Stimulated activated CD4-positive, alpha-beta T cell treated with anti-CD3 and anti-CD28 coated beads, Interleukin-1b, Interleukin-23, amount 100 ng/mL, for 24 hours (primary cell): Measurements from ENCODE around the gene PTPRG.

Experiments
- DNase-seq, 4 experiments: peaks; one replicate each; pipeline ENCODE4 v3.0.0-alpha.2; 2020; ENCODE audit warnings: low read depth in 4 of 4, low spot score in 1 of 4

The PTPRG gene

DNA sequence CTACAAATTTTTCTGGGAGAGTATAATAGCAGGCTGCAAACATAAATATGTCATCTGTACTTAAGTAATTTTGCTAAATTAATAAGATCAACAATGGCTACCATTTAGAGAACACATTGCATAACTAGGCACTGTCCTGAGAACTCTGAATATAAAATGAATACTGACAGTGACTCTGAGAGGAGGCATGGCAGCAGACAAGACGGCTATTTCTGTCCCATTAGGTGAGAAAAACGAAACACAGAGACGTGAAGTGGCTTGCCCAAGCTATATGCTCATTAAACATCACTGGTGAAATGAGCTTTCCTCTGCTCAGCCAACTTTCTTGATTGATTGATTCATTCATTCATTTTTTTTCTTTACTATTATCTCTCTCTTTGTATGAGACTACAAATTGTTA, 384.3 kb downstream of the PTPRG start:
- no peak for DNase-seq

DNA sequence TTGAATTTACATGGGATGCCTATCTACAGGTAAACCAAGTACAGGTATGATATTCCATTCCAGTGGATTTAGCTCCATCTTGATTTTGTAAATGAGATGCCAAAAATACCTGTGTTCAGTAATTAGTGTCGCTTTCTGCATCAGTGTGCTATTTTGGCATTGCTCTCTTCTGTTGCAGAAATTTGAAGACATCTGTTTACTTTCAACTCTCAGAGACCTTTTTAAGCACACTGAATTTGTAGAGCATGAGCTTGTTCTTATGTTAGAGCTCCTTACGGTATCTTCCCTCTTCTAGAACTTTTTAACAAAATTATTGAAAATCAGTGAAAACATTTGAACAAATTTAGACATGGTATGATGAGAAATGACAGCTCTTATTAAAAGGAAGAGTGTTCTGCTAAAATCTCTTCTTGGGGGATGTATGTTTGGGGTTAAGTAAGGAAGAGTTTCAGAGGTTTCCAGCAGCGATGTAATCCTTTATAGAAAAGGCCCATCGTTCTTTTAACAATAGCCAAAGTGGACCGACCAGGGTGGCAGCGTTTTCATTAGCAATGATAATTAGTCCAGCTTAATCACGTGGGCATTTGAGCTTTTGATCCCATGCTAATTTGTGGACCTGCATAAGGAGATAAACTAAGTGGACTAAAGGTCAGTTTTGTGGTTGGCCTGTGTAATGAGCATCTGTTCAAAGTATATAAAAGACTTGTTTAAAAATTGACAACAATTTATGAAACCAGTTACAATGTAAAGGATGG, 385.4 kb downstream of the PTPRG start:
- no peak for DNase-seq

DNA sequence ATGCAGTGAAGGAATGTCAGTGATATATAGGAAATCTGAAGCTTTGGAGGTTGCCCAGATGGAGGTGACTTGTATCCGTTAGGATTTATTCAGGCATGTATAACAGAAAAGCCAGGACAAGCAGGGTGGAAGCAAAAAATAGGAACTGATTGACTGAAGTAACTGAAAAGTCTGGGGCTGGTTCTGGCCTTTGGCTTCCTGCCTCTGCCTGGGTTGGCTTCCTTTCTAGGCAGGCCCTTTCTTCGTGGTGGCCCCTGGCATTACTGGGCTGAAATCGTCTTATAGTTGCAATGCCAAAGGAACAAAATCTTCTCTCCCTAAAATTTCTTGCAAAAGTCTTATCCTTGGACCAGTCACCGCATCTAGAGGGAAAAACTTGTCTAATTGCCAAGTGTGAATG, 386.1 kb downstream of the PTPRG start:
- DNase-seq = no peak

DNA sequence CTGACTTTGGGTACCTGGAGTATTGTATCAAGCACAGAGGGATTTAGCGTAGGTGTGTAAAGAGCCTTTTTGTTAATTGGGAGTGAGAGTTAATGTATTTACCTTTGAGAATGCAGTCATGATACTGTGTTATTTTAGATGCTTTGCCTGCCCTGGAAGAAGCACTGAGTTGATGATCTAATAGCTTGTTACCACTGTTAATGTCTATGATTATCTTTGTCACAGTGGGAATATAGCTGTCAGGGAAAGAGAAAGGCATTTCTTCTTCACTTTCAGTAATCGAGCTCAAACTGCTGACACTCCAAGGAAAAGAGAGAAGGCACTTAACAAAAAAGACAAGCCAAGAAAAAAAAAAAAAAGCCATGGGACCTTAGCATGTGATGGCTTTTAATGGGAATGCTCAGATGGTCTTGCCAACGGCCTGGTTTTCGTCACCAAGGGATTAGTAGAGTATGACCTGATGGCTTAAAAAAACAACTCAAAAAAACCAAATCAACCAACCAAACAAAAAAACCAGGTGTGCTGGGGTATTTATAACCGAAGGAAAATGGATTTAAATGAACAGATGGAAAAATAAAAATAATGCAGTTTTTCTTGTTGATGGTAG, 387.4 kb downstream of the PTPRG start:
- no peak for DNase-seq

DNA sequence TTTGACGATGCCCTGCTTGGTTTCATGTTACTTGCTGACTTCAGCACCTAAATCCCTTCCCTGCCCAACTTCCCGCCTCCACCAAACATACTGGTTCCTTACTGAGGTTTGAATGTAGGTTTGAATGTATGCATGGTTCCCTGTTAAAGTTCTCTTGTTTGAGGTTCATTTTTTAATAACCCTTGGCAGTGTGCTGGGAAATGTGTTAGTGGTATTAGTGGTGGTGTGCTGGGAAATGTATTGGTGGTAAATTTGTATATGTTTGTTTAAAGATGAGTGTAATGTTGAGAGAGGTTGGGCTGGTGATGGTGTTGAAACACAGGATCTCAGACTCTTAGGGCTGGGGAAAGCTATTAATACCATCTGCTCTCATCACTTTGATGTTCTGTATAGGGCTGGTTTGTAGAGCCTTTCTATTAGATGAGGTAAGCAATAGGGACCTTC, 392.7 kb downstream of the PTPRG start:
- no peak for DNase-seq

DNA sequence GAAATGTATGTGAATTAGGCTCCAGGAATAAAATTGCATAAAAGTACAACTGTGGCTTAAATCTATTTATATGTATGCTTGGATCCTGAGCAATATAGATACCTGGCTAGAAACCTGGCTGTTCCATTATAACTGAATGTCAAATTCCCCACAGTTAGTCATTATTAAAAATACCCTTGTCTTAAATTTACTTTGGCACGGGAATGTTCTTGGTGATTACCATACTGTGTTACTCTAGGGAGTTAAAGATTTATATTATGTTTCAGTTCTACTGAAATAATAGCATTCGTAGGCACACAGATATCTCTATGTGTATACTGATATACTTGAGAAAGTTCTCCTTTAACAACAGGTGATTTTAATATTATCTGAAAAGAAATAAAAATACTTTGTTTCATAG, 394.1 kb downstream of the PTPRG start:
- DNase-seq = no peak

DNA sequence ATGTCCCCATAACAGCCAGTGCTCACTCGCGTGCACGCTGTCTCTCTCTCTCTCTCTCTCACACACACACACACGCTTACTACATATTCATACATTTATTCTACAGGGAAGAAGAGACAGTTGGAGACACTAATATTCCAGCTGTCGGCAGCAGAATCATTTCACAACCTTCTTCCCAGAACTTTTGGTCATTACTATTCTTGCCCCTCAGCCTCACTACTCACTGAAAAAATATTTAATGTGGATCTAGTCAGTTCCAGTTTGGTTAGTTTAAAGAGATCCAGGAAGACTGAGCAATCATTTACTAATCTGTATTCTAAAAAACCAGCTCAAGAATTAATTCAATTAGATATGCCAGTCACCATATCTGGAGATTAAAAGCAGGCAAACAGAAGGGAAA, 394.9 kb downstream of the PTPRG start:
- DNase-seq = no peak

DNA sequence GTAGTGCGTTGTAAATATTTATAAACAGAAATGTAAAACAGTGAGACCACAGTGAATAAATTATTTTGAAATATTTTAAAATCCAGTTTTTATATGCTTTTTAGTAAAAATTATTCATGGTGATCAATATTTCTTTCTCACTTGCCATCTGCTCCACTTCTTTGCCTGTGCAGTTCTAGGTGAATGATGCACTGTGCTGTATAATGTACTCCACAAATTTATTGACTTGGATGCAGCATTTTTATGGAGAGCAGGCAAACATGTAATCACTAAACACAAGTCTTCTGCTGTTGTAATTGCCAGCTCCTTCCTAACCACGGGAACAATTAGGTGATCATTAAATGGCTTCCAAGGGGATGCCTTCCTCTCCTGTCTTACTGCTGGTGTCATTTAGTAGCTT, 395.9 kb downstream of the PTPRG start:
- no peak for DNase-seq

DNA sequence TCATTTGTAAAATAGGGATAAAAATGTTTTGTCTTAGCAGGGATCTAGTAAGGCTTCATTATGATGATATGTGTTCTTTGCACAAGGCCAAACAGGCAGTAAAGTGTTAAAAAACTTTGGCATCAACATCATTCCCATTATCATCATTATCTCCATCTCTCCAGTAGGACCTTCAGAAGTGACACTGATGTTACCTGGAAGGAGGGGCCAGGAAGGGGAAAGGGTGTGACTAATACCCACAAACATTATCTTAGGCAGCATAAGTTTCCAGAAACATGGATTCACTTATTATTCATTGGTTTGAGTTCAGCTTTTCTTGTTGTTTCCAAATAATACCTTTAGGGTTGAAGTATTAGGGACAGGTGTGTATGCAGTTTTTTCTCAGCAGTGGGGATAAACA, 399.6 kb downstream of the PTPRG start:
- no peak for DNase-seq

DNA sequence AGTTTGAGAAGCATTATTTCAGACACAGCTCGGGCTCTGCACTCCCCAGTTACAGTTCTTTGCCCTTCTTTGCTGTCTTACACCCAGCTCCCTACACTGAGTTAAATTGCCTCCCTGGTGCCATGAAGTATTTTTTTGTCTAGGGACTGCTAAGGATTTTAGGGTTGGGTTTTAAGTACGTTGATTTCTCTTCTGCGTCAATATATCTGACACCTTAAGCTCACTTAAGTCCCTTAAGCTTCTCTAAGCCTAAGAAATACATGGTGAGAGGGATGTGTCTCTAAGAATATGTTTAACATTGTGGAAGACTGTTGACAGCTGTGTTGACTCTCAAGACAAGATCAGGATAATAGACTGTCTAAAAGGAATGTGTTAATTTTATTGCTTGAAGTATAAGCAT, 400.5 kb downstream of the PTPRG start:
- no peak for DNase-seq

DNA sequence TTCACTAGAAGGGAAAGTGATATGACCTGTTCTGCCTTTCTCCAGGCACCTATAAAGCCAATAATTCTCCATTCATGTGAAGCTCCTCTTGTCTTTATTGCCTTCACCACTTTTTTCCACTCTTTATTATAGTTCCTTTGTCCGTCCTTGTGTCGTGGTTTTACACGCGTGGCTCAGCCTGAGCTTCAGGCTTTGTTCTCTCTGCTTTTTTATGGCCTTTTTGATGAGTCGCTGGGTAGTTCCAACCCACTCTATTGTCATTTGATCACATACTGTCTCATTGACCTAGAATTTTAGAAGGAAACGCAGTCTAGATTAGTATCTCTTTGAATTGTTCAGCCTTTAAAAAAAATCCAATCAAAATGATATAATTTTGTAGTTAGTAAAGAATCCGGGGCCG, 403.2 kb downstream of the PTPRG start:
- no peak for DNase-seq

DNA sequence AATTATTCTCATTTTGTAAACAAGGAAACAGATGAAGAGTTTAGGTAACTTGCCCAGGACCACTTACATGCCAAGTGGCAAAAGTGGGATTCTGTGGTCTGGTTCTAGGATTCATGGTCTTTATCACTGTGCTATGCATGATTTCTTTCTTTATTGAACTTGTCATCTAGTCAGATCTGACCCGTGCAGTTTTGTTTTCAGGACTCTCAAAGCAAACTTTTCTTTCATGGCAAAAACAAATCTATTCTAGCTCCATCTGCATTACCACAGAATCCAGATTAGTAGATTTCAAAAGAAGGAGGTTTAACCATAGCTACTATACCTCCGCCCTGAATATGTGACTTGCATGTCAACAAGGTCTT, 404.4 kb downstream of the PTPRG start:
- no peak for DNase-seq

DNA sequence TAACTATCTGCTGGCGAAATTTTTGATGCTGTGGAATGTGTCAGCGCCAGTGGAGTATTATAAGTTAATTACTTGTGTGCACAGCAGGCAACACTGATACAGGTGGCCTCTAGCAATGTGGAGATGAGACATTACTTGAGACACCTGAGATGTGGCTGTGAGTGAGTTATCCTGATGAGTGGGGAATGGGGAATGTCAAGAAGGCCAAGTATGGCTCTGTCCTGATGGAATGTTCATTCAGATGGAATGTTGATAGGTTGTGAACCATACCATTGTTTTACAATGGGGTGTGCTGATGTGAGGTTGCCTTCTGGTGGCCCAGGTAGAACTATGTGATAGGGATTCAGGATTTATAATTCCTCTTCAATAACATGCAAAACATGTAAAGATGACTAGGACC, 404.8 kb downstream of the PTPRG start:
- no peak for DNase-seq

DNA sequence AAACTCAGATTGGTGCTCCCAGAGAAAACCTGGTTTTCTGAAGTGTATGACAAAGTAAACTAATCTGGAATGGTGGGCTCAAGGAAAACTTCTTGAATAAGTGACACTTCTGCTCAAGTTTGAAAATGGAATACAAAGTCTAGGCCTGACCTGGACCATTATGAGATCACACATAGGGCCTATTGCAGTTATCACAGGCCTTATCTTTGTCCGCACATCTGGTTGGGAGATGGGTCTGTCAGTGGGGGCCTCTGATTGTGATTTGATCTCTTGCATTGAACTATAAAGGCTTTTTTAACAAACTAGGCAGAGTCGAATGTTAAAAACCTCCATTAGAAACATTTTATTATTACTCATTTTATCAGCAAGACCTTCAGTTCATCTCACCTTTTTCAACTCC, 405.6 kb downstream of the PTPRG start:
- DNase-seq = no peak

DNA sequence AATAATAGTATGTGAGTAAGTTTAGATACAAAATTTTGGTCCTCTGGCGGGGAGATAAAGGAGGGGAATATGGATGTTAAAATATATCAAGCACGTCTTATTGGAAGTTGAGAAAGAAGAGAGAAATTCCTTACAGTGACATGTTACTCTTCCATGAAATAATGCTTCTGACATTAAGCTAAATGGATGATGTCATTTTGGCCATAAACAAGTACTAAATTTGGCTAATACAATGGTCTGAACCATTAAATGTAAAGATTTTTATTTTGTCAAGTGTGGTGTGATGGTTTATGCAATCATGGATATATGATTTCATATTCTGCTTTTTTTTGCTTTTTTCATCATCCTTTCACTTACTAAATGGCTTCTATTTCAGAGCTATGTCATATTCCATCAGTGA, 406.6 kb downstream of the PTPRG start:
- no peak for DNase-seq

DNA sequence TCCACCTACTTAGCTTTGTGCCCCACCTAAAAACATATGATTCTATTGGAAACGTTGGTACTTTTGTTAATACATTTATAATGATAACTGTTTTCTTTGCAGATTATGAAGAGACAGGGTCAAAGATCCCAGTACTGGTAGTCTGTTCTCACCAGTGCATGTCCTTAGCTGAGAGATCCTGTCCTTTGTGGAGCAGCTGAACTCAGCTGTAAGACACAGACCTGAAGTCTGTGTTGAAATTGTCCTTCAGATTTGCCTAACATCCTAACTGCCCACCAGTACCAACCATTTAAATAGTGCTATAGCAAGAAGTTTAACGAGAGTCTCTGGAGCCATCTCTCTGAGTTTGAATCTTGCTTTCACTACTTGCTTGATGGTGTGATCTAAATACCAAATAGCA, 413.3 kb downstream of the PTPRG start:
- DNase-seq = no peak

DNA sequence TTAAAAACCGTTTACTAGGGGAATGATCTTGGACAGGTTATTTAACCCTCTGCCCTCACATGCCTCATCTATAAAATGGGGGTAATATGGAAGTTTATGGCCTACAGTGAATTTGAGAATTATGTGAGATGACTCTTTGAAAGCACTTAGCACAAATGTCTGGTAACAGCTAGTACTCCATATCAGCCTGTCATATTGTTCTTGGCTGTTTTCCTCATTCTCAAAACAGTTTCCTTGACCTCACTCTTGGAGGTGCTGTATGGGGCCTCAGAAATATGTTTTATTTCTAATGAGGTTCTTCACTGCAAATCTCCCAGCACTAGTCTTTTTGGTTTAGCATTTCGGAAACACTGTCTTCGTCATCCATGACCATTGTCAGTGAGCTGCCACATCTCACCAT, 413.8 kb downstream of the PTPRG start:
- DNase-seq = no peak

DNA sequence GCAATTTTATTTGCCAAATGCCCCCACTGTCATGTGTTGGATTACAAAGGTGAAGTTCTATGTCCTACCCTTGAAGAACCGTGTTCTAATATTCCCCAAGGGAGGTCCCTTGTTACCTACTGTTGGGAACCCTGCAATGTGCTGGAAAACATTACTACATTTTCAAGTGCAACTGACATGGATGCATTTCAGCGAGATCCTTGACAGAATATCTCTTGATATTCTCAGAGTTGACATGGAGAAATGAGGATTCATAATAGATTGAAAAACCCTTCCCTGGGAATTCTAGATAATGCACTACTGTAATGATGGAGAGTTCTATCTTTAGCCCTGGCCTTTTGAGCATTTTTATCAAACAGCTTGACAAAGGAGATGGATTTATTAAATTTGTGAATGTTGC, 414.6 kb downstream of the PTPRG start:
- no peak for DNase-seq

DNA sequence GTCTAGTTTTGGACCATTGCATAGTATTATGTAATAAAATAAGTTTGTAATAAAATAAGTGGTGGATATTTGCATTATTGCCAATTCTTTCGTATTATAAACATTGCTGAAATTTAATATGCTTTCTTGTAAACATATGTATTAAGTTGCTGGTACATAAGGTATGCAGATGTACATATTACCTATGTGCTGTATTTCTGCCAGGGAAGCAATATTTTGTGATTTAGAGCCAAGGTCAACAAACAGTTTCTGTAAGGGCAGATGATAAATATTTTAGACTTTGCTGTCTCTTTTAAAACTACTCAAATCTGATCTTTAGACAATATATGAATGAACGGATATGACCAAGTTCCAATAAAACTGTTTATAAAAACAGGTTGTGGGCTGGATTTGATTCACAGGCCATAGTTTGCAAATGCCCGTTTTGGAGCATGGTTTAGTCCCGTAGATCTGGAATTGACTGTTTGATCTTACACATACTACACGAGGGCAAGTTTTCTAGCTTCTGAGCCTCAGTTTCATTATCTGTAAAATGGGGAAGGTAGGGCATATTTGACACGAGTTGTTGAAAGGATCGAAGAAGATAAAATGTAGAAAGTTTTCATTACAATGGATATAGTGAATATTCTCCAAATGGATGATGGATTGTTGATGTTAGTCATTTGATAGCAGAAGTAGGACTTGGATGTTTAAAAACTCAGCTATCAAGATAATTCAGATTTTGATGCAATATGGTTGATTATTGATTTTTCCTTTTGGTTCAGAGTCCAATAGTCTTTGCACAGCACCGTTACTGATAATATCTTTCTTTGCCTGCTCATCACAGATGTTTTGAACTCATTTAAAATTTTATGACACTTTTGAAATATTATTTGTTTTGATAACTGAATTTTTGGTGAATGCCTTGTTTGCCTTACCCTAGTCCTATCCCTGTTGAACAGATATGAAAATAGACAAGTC, 417.4 kb downstream of the PTPRG start:
- DNase-seq = no peak

DNA sequence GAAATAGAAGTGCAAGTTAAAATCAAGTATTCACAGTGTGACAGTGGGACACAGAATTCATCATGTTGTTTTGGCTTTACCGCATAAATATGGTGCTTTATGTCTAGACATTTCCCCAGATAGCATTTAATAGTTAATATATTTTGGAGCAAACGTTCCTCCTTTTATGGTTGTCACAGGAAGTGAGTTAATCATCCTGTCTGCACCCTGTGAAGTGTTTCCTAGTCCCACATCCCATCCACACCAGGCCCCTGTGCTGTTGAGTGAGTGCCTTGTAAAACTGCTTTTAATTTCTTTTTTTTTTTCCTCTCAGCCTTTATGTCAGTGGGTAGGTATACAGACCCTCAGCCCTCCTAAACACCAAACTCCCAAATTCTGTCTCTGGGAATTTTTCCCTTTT, 418.3 kb downstream of the PTPRG start:
- no peak for DNase-seq

DNA sequence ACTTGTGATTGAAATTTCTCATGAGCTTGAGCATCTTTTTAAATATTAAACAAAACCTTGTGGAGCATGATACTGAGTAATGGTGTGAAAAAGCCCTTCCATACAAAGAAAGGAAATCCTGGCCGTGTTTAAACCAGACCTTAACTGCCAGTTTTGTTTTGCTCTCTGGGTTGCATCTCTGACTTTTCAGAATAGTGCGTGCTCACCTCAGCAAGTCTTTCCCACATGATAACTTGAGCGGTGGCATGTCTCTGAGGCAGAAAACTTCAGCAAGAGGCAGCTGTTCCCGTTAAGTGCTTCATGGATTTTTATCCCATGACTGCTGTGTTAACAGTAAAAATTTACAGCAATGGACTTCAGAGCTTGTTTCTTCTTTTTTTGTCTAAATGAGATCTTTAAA, 418.7 kb downstream of the PTPRG start:
- DNase-seq = no peak

DNA sequence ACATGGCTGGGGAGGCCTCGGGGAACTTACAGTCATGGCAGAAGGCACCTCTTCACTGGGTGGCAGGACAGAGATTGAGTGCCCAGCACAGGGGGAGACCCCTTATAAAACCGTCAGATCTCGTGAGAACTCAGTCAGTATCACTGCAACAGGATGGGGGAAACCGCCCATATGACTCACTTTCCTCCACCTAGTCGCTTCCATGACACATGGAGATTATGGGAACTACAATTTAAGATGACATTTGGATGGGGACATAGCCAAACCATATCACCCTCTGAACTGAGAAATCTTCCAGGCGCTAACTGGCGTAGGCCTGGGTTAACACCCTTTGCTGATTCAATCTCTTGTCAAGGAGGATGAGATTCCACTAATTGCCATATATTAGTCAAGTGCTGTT, 419.7 kb downstream of the PTPRG start:
- DNase-seq = no peak
